OCI-LY3 (cell line): Measurements from ENCODE around the gene PRTFDC1.

Source experiments
- H2AFZ ChIP-seq: fragments of 200-600, 300-600 bp; shearing (Covaris generic); 2 replicates; pipeline ENCODE4 v1.6.0; 2014; ENCODE audit warnings: antibody characterized with exemption, low read depth, low read length
- H3K27ac ChIP-seq: fragments of 200-600, 300-600 bp; sonication (generic); 2 replicates; pipeline ENCODE4 v1.5.1; 2014; ENCODE audit warnings: mild to moderate bottlenecking, low read length, moderate library complexity, mixed read lengths
- H3K27me3 ChIP-seq: fragments of 200-600, 300-600 bp; sonication (generic); 2 replicates; pipeline ENCODE4 v1.6.1; 2014; ENCODE audit warnings: low read depth, low read length, mixed read lengths
- H3K36me3 ChIP-seq: fragments of 200-600, 300-600 bp; sonication (generic); replicated peaks from 2 replicates; pipeline ENCODE3; 2014; ENCODE audit warnings: low read depth, low read length, mixed read lengths
- H3K4me1 ChIP-seq: fragments of 300-600, 200-600 bp; sonication (generic); 2 replicates; pipeline ENCODE4 v1.6.1; 2014; ENCODE audit warnings: low read length, mixed read lengths
- H3K4me2 ChIP-seq: fragments of 200-600, 300-600 bp; sonication (generic); 2 replicates; pipeline ENCODE4 v1.6.1; 2014; ENCODE audit warnings: low read length, mixed read lengths
- H3K4me3 ChIP-seq: fragments of 300-600, 200-600 bp; sonication (generic); 2 replicates; pipeline ENCODE4 v1.5.1; 2014; ENCODE audit warnings: antibody characterized with exemption, mild to moderate bottlenecking, low read length, moderate library complexity
- H3K79me2 ChIP-seq: fragments of 300-600, 200-600 bp; shearing (Covaris generic); 2 replicates; pipeline ENCODE4 v1.6.1; 2014; ENCODE audit warnings: mild to moderate bottlenecking, low read length, mixed read lengths
- H3K9ac ChIP-seq: fragments of 300-600, 200-600 bp; shearing (Covaris generic); 2 replicates; pipeline ENCODE4 v1.6.0; 2014; ENCODE audit warnings: mild to moderate bottlenecking, low read length, moderate library complexity
- H3K9me3 ChIP-seq: fragments of 200-600, 300-600 bp; shearing (Covaris generic); 2 replicates; pipeline ENCODE4 v1.6.1; 2014; ENCODE audit warnings: low read length, mixed read lengths; ENCODE audit not compliant: insufficient read depth
- H4K20me1 ChIP-seq: fragments of 200-600, 300-600 bp; sonication (generic); 2 replicates; pipeline ENCODE4 v1.6.1; 2016; ENCODE audit warnings: low read length, mixed read lengths; ENCODE audit not compliant: insufficient read depth
- EZH2phosphoT487 ChIP-seq: fragments of 200-600 bp; shearing (Covaris generic); IDR thresholded peaks from 2 replicates; pipeline ENCODE4 v1.6.1; 2018; ENCODE audit warnings: antibody characterized with exemption, mixed run types, low read depth
- TF ChIP-seq, protein P1 (sequence below): fragments of 200-600, 300-600 bp; sonication (generic); IDR thresholded peaks from 2 replicates; pipeline ENCODE4 v1.5.1; 2014; ENCODE audit warnings: antibody characterized with exemption, low read length, low read depth

Gene PRTFDC1

DNA sequence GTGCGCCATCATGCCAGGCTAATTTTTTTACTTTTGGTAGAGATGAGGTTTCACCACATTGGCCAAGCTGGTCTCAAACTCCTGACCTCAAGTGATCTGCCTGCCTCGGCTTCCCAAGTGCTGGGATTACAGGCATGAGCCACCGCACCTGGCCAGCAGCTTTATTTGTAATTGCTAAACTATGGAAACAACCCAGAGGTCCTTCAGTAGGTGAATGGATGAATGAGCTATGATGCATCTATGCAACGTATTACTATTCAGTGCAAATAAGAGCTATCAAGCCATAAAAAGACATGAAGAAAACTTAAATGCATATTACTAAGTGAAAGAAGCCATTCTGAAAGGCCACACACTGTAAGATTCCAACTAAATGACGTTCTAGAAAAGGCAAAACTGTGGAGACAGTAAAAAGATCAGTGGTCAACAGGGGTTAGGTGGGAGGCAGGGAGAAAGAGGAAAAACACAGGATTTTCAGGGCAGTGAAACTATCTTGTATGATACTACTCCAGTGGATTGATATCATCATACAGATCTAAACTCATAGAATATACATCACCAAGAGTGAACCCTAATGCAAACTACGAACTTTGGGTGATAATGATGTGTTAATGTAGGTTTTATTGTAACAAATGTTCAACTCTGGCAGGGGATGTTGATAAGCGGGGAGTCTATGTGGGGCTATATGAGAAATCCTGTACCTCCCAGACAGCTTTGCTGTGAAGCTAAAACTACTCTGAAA lies 66.7 kb downstream of the PRTFDC1 start:
- Histone ChIP-seq H3K4me1 (no peaks in the 10 kb centered on the region), H3K27ac (no peak overlapping the region), H3K27me3 (no peaks in the 10 kb centered on the region), H4K20me1 (no peaks in the 10 kb centered on the region), H3K4me2 (no peak overlapping the region), H3K36me3 (no peaks in the 10 kb centered on the region), H3K9me3 (no peaks in the 10 kb centered on the region), H2AFZ (no peak overlapping the region), H3K9ac (no peak overlapping the region), H3K4me3 (no peak overlapping the region), H3K79me2 (no peaks in the 10 kb centered on the region)
- TF ChIP-seq, protein P1, sequence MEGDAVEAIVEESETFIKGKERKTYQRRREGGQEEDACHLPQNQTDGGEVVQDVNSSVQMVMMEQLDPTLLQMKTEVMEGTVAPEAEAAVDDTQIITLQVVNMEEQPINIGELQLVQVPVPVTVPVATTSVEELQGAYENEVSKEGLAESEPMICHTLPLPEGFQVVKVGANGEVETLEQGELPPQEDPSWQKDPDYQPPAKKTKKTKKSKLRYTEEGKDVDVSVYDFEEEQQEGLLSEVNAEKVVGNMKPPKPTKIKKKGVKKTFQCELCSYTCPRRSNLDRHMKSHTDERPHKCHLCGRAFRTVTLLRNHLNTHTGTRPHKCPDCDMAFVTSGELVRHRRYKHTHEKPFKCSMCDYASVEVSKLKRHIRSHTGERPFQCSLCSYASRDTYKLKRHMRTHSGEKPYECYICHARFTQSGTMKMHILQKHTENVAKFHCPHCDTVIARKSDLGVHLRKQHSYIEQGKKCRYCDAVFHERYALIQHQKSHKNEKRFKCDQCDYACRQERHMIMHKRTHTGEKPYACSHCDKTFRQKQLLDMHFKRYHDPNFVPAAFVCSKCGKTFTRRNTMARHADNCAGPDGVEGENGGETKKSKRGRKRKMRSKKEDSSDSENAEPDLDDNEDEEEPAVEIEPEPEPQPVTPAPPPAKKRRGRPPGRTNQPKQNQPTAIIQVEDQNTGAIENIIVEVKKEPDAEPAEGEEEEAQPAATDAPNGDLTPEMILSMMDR: no peak

DNA sequence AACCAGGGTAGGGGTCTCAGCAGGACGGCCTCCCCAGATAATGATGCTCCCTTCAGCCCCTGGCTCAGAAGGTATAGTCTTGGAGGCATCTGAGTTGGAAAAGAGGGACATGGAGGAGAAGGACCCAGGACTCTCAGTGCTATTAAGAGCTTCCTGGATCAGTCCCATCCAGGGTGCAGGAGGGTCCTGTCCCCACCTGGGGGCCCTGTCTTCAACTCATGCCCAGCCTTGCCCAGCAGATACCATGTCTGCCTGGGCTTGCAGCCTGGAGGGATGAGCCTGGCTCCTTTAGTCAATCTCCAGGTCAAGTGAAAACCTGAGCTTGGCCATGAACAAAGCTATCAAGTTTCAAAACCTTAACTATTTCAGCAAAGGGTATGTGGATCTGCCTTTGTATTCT lies 67.6 kb downstream of the PRTFDC1 start:
- H3K27me3 ChIP-seq: no peaks in the 10 kb centered on the region
- H3K36me3 ChIP-seq: no peaks in the 10 kb centered on the region
- TF ChIP-seq EZH2phosphoT487: no peak
- TF ChIP-seq, protein P1: no peak
- no peaks in the 10 kb centered on the region for H3K4me1 ChIP-seq
- H3K9me3 ChIP-seq: no peaks in the 10 kb centered on the region
- no peaks in the 10 kb centered on the region for H4K20me1 ChIP-seq
- no peak overlapping the region for H3K4me3 ChIP-seq
- H3K27ac ChIP-seq: no peak overlapping the region
- no peak overlapping the region for H2AFZ ChIP-seq
- H3K4me2 ChIP-seq: no peak overlapping the region
- H3K79me2 ChIP-seq: no peaks in the 10 kb centered on the region
- H3K9ac ChIP-seq: no peak overlapping the region

DNA sequence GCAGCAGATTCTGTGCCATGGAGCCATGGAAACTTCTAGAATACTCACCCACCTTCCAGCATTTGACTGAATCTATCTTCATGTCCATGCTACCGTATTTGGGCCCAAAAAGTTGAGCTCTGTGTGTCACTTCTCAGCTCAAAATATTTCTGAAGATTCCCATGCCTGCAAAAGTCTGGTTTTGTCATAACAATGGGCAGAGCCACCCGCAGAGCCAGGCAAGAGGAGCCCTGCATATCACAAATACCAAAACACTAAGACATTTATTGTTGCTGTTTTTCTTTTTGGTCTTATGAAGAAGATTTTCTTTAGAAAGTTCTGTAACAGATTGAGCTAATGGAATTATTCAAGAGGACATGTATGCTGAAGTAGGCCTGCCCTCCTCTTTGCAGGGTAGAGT lies 68.1 kb downstream of the PRTFDC1 start:
- Histone ChIP-seq H3K27ac (no peak overlapping the region), H3K9me3 (no peaks in the 10 kb centered on the region), H2AFZ (no peak overlapping the region), H3K36me3 (no peaks in the 10 kb centered on the region), H3K79me2 (no peaks in the 10 kb centered on the region), H4K20me1 (no peaks in the 10 kb centered on the region), H3K4me1 (no peaks in the 10 kb centered on the region), H3K9ac (no peak overlapping the region), H3K4me3 (no peak overlapping the region), H3K27me3 (no peaks in the 10 kb centered on the region), H3K4me2 (no peak overlapping the region)
- TF ChIP-seq, protein P1: no peak
- TF ChIP-seq EZH2phosphoT487: no peak

GRCh38 chr10:24883176-24883575 lies 69.2 kb downstream of the PRTFDC1 start:
- Histone ChIP-seq H3K4me2 (no peak overlapping the region), H3K27ac (no peak overlapping the region), H3K4me3 (no peak overlapping the region), H2AFZ (no peak overlapping the region), H3K79me2 (no peaks in the 10 kb centered on the region), H4K20me1 (no peaks in the 10 kb centered on the region), H3K4me1 (no peaks in the 10 kb centered on the region), H3K9ac (no peak overlapping the region), H3K36me3 (no peaks in the 10 kb centered on the region), H3K9me3 (no peaks in the 10 kb centered on the region), H3K27me3 (no peaks in the 10 kb centered on the region)
- no peak for TF ChIP-seq EZH2phosphoT487
- TF ChIP-seq, protein P1: no peak
